GM19043 (cell line): Measurements from ENCODE around the gene TMEM17.

ENCODE experiments used
- ATAC-seq: cut with Tn5 transposase; IDR thresholded peaks from one replicate; pipeline ENCODE4 v1.9.1; 2021; ENCODE audit warnings: low read depth; ENCODE audit not compliant: unreplicated experiment

Gene TMEM17

GRCh38 chr2:62512384-62512783 is 6.4 kb upstream of the TMEM17 start:
- ATAC-seq = no peak

- ATAC-seq = no peak
Observed at GRCh38 chr2:62511636-62512035, 5.6 kb upstream of the TMEM17 start.

- peak; percentile 22 for ATAC-seq
Observed at GRCh38 chr2:62506421-62506750, 391 bp upstream of the TMEM17 start.

- no peak for ATAC-seq
Observed at GRCh38 chr2:62505109-62505749, 766 bp downstream of the TMEM17 start.

GRCh38 chr2:62504657-62505056 is 1.3 kb downstream of the TMEM17 start:
- no peak for ATAC-seq

- ATAC-seq = no peak
Observed at GRCh38 chr2:62501794-62502500, 4.0 kb downstream of the TMEM17 start.

GRCh38 chr2:62501069-62501468 is 4.9 kb downstream of the TMEM17 start:
- ATAC-seq = no peak

- ATAC-seq = no peak
Observed at GRCh38 chr2:62499430-62500060, 6.5 kb downstream of the TMEM17 start.

GRCh38 chr2:62498739-62499138 is 7.3 kb downstream of the TMEM17 start:
- ATAC-seq = no peak

- no peak for ATAC-seq
Observed at GRCh38 chr2:62495761-62496160, 10.2 kb downstream of the TMEM17 start.

GRCh38 chr2:62492048-62492447 is 13.9 kb downstream of the TMEM17 start:
- ATAC-seq = no peak

- ATAC-seq = no peak
Observed at GRCh38 chr2:62489702-62490101, 16.3 kb downstream of the TMEM17 start.

- ATAC-seq = no peak
Observed at GRCh38 chr2:62489162-62489561, 16.8 kb downstream of the TMEM17 start.

- no peak for ATAC-seq
Observed at GRCh38 chr2:62486439-62486765, 19.6 kb downstream of the TMEM17 start.

- ATAC-seq = no peak
Observed at GRCh38 chr2:62485761-62486438, 20.1 kb downstream of the TMEM17 start.

- ATAC-seq = no peak
Observed at GRCh38 chr2:62482558-62483352, 23.2 kb downstream of the TMEM17 start.

- ATAC-seq = no peak
Observed at GRCh38 chr2:62479917-62480316, 26.1 kb downstream of the TMEM17 start.

GRCh38 chr2:62478093-62478580 is 27.9 kb downstream of the TMEM17 start:
- ATAC-seq = no peak

- ATAC-seq = no peak
Observed at GRCh38 chr2:62477573-62477972, 28.4 kb downstream of the TMEM17 start.

GRCh38 chr2:62475172-62476011 is 30.6 kb downstream of the TMEM17 start:
- no peak for ATAC-seq
